Hepatocyte (in vitro differentiated cells): ENCODE data around the gene EXD3.

Experiments
- EZH2 ChIP-seq: fragments of 200-600 bp; sonication (generic); IDR thresholded peaks from 2 replicates; pipeline ENCODE4 v1.6.1; 2016; ENCODE audit warnings: antibody characterized with exemption, mild to moderate bottlenecking, borderline replicate concordance
- TF ChIP-seq, protein P1 (sequence below): fragments of 200-600 bp; sonication (generic); IDR thresholded peaks from 2 replicates; pipeline ENCODE4 v1.5.1; 2016; ENCODE audit warnings: antibody characterized with exemption, mild to moderate bottlenecking; ENCODE audit not compliant: poor library complexity

DNA sequence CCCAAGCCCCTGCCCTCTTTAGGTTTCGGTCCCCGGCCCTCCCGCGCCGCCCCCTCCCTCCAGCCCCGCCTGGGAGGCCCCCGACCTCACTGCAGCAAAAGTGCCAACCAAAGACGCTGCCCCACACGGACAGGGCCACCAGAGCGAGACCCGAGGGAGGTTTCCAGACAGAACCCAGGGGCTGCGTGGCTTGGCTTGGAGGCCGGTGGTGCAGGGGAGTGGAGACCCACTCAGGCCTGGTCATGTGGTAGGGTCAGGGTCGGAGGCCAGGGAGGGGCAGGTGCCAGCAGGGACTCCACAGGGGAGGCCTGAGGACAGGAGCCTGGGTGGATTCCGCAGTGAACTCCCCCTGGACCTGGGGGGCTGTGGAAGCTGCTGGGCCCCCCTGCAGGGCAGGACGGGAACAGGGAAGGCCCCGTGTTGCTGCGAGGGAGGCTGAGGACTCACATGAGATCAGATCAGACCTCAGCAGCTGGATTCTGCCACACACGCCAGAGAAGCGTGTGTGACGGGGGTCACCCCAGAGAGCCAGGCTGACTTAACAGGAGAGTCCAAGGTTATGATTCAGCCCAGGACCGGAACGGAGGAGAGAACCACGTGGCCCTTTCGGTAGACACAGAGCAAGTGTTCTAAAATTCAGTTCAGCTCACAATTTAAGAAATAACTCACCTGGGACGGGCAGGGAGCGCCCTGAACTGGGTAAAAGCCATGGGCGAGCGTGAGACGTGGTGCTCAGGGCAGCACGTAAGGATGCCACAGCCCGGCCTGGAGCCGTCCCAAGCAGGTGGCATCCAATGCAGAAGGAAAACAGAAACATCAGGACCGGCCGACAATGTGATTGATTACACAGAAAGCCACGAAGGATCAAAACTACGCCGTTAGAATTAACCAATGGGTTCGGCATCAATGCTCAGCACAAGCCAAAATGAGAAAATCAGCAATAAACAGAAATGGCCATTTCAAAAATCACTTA lies 38.9 kb downstream of the EXD3 start:
- TF ChIP-seq EZH2, result no peak
- TF ChIP-seq, protein P1, sequence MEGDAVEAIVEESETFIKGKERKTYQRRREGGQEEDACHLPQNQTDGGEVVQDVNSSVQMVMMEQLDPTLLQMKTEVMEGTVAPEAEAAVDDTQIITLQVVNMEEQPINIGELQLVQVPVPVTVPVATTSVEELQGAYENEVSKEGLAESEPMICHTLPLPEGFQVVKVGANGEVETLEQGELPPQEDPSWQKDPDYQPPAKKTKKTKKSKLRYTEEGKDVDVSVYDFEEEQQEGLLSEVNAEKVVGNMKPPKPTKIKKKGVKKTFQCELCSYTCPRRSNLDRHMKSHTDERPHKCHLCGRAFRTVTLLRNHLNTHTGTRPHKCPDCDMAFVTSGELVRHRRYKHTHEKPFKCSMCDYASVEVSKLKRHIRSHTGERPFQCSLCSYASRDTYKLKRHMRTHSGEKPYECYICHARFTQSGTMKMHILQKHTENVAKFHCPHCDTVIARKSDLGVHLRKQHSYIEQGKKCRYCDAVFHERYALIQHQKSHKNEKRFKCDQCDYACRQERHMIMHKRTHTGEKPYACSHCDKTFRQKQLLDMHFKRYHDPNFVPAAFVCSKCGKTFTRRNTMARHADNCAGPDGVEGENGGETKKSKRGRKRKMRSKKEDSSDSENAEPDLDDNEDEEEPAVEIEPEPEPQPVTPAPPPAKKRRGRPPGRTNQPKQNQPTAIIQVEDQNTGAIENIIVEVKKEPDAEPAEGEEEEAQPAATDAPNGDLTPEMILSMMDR, result no peak
